Measurements from ENCODE around the gene YIPF5. TPM values are rescaled to one million over a fixed set of nuclear protein-coding genes. Genes with fewer than 3 reads are reported as not detected.

Gene YIPF5
- total RNA-seq, result 38.9 and 47.3 TPM in 2 replicates

GRCh38 chr5:144170276-144171024, at the start of gene YIPF5, which contains the start of gene KCTD16:
TSS of gene YIPF5 (minus strand) at chr5:144170659. CDS start at chr5:144169955, 704 bp downstream.
TSS of gene KCTD16 (plus strand) at chr5:144170873.

Other genes starting within 250 kb of the YIPF5 start
- gene KCTD16, start 214 bp upstream of the YIPF5 start, total RNA-seq, result 0.04 TPM in 1 of 2 replicates, not detected in the other

Measured in hair follicular keratinocyte (primary cell).